NCI-H226 (cell line): ENCODE measurements around the gene SNX32.

Source experiments
- DNase-seq: peaks from one replicate; pipeline ENCODE4 v3.0.0-alpha.2; 2015

SNX32 gene

DNA sequence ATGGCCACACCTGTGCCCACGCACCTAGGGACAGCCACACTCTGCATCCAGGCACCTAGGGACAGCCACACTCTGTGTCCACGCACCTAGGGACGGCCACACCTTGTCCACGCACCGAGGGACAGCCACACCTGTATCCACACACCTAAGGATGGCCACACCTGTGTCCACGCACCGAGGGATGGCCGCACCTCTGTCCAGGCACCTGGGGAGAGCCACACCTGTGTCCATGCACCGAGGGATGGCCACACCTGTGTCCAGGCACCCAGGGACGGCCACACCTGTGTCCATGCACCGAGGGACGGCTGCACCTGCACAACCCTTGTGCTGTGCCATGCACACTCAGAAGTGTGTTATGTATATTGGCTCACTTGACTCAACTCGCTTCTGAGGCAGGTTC is 36.1 kb upstream of the SNX32 start:
- no peak for DNase-seq

DNA sequence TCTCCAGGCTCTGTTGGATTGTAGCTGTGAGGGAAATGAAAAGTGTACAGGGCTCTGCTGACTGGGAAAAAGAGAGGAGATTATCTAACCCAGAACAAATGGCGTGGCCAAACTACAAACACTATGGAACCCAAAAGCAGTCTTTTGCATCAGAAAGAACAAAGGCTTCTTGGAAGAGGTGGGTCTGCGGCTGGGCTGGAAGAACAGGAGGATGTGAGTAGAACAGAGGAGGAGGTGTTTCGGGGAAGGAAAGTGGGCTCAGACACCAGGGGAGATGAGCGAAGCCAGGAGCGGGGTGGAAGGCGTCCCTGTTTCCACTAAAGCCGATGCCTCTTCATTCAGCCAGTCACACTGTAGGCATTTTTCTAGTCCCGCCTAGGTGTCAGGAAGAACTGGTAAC is 34.9 kb upstream of the SNX32 start:
- no peak for DNase-seq

GRCh38 chr11:65801153-65801987 is 32.4 kb upstream of the SNX32 start:
- no peak for DNase-seq

- DNase-seq, result no peak
Observed at GRCh38 chr11:65802841-65803240, 30.9 kb upstream of the SNX32 start.

DNA sequence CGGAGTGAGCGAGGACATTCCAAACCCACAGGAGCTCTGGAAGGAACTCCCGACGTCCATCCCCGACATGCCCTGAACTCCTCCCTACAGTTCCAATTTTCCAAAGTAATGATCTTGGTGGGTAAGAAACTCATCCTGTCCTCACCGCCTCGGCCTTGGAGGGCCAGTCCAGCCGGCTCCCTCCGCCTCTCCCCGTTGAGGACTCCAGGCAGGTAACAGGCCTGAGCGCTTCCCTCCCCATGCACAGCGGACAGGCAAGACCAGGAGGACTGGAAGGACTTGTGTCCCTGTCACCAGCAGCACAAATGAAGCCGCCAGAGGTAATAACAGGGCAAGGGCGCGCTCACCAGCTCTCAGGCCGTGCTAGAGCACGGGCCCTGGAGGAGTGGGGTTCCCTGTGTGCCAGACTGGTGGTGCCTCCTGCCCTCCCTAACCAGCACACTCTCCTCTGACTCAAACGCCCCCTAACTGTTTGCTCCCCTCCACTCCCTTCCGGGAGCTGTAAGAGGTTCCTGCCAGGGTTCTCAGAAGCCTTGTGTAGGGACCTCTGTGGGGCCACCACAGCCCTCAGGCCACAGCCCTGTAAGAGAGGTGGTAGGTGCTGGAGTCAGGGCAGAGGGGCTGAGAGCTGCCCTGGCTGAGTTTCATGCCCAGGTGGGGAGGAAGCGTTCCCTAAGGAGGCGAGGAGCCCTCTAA is 29.8 kb upstream of the SNX32 start:
- no peak for DNase-seq

DNA sequence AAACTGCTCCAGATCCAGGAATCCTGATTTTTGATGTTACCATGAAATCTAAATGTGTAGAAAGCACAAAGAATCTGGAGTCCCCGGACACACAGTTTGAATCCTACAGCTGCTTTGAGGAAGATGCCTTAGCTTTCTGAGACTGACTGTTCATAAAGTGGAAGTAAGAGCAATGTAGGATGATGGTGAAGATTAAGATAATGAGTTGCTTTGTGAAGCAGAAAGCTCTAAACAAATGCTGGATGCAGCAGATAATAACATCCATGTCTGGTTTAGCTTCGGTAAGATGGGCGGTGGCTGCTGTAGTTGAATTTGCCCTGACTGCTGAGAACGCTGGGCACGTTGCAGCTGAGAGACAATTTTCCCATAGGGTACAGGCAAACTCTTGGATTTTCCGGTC is 26.8 kb upstream of the SNX32 start:
- no peak for DNase-seq

- DNase-seq, result no peak
Observed at GRCh38 chr11:65808744-65809341, 24.9 kb upstream of the SNX32 start.

- DNase-seq, result no peak
Observed at GRCh38 chr11:65809496-65809895, 24.3 kb upstream of the SNX32 start.

- DNase-seq, result no peak
Observed at GRCh38 chr11:65810046-65810868, 23.5 kb upstream of the SNX32 start.

- no peak for DNase-seq
Observed at GRCh38 chr11:65811764-65812475, 21.8 kb upstream of the SNX32 start.

- no peak for DNase-seq
Observed at GRCh38 chr11:65814131-65814985, 19.4 kb upstream of the SNX32 start.

GRCh38 chr11:65814986-65815565 is 18.7 kb upstream of the SNX32 start:
- DNase-seq, result no peak

DNA sequence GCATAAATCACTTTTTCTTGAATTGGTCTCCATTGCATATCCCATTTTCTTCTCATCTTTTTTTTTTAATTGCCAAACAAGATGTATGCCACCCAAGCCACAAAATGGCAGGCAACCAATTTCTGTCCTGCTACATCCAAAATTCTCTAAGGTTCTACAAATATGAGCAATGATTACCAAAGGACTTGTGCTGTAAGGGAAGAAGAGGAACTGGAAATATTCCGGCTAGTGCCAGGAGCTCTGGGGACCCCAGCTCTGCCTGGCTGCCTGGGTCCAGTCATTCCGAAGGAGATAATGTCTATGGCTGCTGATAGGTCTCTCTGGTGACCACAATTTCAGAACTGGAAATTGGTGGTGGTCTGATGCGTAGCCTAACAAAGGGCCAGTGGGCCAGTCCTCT is 17.1 kb upstream of the SNX32 start:
- no peak for DNase-seq

DNA sequence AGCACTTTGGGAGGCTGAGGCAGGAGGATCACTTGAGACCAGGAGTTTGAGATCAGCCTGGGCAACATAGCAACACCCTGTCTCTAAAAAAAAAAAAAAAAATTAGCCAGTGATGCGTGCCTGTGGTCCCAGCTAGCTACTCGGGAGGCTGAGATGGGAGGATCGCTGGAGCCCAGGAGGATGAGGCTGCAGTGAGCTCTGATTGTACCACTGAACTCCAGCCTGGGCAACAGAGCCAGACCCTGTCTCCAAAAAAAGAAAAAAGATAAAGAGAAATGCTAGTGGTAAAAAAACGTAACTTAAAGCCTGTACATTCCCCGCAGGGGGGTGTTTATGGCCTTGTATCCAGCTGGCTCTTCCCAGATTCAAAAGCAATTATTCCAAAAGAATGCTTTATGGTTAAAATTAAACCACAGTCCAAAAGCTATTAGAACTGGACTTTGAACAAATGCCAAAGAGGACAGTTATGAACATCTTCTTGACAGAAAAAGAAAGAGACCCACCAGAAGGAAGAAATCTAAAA is 16.4 kb upstream of the SNX32 start:
- DNase-seq, result no peak

DNA sequence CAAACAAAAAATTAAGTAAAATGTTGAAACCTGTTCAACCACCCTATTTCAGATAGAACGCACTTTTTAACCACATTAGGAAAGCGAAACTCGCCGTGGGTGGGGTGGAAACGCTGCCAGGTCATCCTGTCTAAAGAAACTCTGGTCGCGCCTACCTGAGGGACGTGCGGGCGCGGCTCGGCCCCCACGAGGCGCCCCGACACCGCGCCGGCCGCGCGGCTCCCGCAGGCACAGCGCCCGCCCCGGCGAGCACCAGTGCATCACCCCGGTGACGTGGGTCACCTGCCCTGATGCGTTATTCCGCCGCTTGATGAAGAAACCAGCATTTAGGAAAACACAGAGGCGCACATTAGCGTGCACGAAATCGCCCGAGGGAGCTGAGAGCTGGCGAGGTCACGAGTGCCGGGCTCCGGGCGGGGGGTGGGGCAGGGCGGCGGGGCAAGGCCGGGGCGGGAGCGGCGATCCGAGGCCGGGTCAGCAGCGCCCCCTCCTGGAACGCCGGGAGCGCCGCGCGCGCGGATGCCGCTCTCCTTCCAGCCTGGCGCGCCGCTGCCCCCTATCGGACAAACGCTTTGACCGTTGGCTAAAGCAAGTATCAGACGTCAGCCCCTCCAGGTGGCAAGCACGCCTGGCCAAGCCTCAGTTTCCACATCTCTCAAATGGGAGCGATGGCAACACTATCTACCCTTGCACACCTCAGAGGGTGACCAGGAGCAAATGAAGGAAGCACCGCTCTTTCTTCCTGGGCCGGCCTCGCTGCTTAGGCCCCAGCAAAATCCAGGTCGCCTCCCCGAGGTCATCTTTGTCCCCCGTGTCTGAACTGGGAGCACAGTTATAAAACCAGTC is 15.7 kb upstream of the SNX32 start:
- peak; percentile 67 for DNase-seq

GRCh38 chr11:65821107-65821506 is 12.7 kb upstream of the SNX32 start:
- no peak for DNase-seq

- DNase-seq, result no peak
Observed at GRCh38 chr11:65822776-65823528, 10.8 kb upstream of the SNX32 start.

GRCh38 chr11:65826984-65827735 is 6.6 kb upstream of the SNX32 start:
- DNase-seq, result no peak
